B cell (primary cell): Measurements from ENCODE around the gene RPS4Y1. TPM values are rescaled to one million over a fixed set of nuclear protein-coding genes. Genes with fewer than 3 reads are reported as not detected.

Source experiments
- ATAC-seq: fragments of 200-7000 bp; cut with Tn5 transposase; one replicate; pipeline ENCODE4 v1.10.0; 2021; ENCODE audit warnings: low read depth, mild to moderate bottlenecking, moderate number of reproducible peaks, moderate library complexity
- CTCF ChIA-PET: fragments of 350-600 bp; sonication (Branson Sonifier 250); formaldehyde crosslinking; loops from one replicate; lab custom pipeline; 2021; ENCODE audit warnings: antibody characterized with exemption, inconsistent platforms; lab: Charles Lee
- POLR2A ChIA-PET: fragments of 350-600 bp; sonication (Branson Sonifier 250); formaldehyde crosslinking; loops from one replicate; lab custom pipeline; 2021; ENCODE audit warnings: antibody characterized with exemption; lab: Charles Lee
- DNase-seq: peaks from one replicate; pipeline ENCODE4 v3.0.0; 2013
- H2AFZ ChIP-seq: 2 replicates; pipeline ENCODE4 v1.6.1; 2012; ENCODE audit warnings: mild to moderate bottlenecking, low read depth, low read length; ENCODE audit not compliant: insufficient read depth, poor library complexity, severe bottlenecking
- H3K27ac ChIP-seq, 2 donors: 1 replicate in 1 of 2; 2 replicates in 1 of 2; pipeline ENCODE4 v1.5.1; 2012 to 2013; ENCODE audit warnings: low read length in 2 of 2, mild to moderate bottlenecking in 2 of 2, moderate library complexity in 1 of 2
- H3K27me3 ChIP-seq, 4 experiments: fragments of 200-600 bp in 1 of 4; sonication (generic) in 1 of 4; replicated peaks in 1 of 4; 1 replicate in 2 of 4; 2 replicates in 2 of 4; pipeline versions ENCODE4 v1.6.1 to v1.7.0; 2013 to 2016; ENCODE audit warnings: low read length in 3 of 4, mild to moderate bottlenecking in 2 of 4, mixed read lengths in 1 of 4, moderate library complexity in 1 of 4; ENCODE audit not compliant: insufficient read depth in 4 of 4, control insufficient read depth in 3 of 4; ENCODE audit errors: control extremely low read depth in 1 of 4
- H3K36me3 ChIP-seq, 2 experiments: replicated peaks in 1 of 2; 1 replicate in 1 of 2; 2 replicates in 1 of 2; pipeline versions ENCODE4 v1.6.1 to v1.7.1; 2013; ENCODE audit warnings: low read length in 1 of 2; ENCODE audit not compliant: insufficient read depth in 2 of 2, control insufficient read depth in 1 of 2; ENCODE audit errors: control extremely low read depth in 1 of 2, extremely low read depth in 1 of 2
- H3K4me1 ChIP-seq, 2 donors: fragments of 200-600 bp in 1 of 2; sonication (generic) in 1 of 2; 1 replicate in 1 of 2; 2 replicates in 1 of 2; pipeline versions ENCODE4 v1.5.1 to v1.6.1; 2013 to 2017; ENCODE audit warnings: low read length in 2 of 2; ENCODE audit not compliant: control insufficient read depth in 2 of 2, insufficient read depth in 2 of 2
- H3K4me2 ChIP-seq: replicated peaks from 2 replicates; pipeline ENCODE3; 2012; ENCODE audit warnings: mild to moderate bottlenecking, low read depth, low read length; ENCODE audit not compliant: poor library complexity, severe bottlenecking
- H3K4me3 ChIP-seq, 5 experiments: fragments of 200-600 bp in 1 of 5; sonication (generic) in 1 of 5; 1 replicate in 3 of 5; 2 replicates in 2 of 5; pipeline versions ENCODE4 v1.5.1 to v1.7.0; 2011 to 2016; ENCODE audit warnings: low read length in 4 of 5, mild to moderate bottlenecking in 4 of 5, low read depth in 2 of 5, control low read depth in 1 of 5, moderate library complexity in 1 of 5; ENCODE audit not compliant: insufficient read depth in 1 of 5; ENCODE audit errors: control extremely low read depth in 1 of 5, extremely low read depth in 1 of 5
- H3K79me2 ChIP-seq: fragments of 200-600 bp; sonication (generic); one replicate; pipeline ENCODE4 v1.6.0; 2016; ENCODE audit warnings: low read length; ENCODE audit not compliant: control insufficient read depth, insufficient read depth
- H3K9ac ChIP-seq: fragments of 200-600 bp; sonication (generic); 2 replicates; pipeline ENCODE4 v1.6.1; 2017; ENCODE audit warnings: mild to moderate bottlenecking, low read length, moderate library complexity
- H3K9me3 ChIP-seq, 3 donors: one replicate each; pipeline versions ENCODE4 v1.6.1 to v1.7.1; 2013; ENCODE audit warnings: low read length in 2 of 3; ENCODE audit not compliant: control insufficient read depth in 2 of 3, insufficient read depth in 1 of 3; ENCODE audit errors: control extremely low read depth in 1 of 3
- H4K20me1 ChIP-seq: 2 replicates; pipeline ENCODE4 v1.6.0; 2012; ENCODE audit warnings: mild to moderate bottlenecking, low read length; ENCODE audit not compliant: insufficient read depth, control insufficient read depth, poor library complexity, severe bottlenecking
- H3K27ac Mint-ChIP-seq: one replicate; pipeline ENCODE4 v1.8.0; 2021; ENCODE audit warnings: mixed read lengths
- H3K27me3 Mint-ChIP-seq: one replicate; pipeline ENCODE4 v1.8.0; 2021; ENCODE audit warnings: mixed read lengths
- H3K4me1 Mint-ChIP-seq: one replicate; pipeline ENCODE4 v1.8.0; 2021; ENCODE audit warnings: mixed read lengths
- H3K4me3 Mint-ChIP-seq: one replicate; pipeline ENCODE4 v1.8.0; 2021; ENCODE audit warnings: mixed read lengths
- H3K9me3 Mint-ChIP-seq: one replicate; pipeline ENCODE4 v1.8.0; 2022; ENCODE audit warnings: mixed read lengths; ENCODE audit not compliant: insufficient read depth
- CTCF ChIP-seq: fragments of 200-600 bp; IDR thresholded peaks from one replicate; pipeline ENCODE4 v1.8.0; 2022; ENCODE audit warnings: antibody characterized with exemption, mild to moderate bottlenecking
- EZH2 ChIP-seq: IDR thresholded peaks from 2 replicates; pipeline ENCODE4 v1.6.1; 2012; ENCODE audit warnings: borderline replicate concordance, low read depth, mild to moderate bottlenecking, moderate library complexity, low read length; ENCODE audit not compliant: insufficient read depth, poor library complexity, severe bottlenecking
- WGBS: methylation state at CpG from one replicate; pipeline ENCODE4 v1.1.5; 2013; ENCODE audit warnings: missing lambda C conversion rate; ENCODE audit not compliant: insufficient coverage; 5-methylcytosine and 5-hydroxymethylcytosine counted together
- intact Hi-C: fragments of 100-400 bp; cut with micrococcal nuclease; formaldehyde crosslinking; loops from one replicate; pipeline ENCODE4 v1.10.0; 2022
- polyA plus RNA-seq: library from polyadenylated mRNA; depleted of rRNA; stranded (reverse); fragments of >200 nt; gene quantifications from 2 replicates; pipeline ENCODE4 v1.2.3, GENCODE V29; 2012
- total RNA-seq, 2 donors: library from RNA; stranded (reverse); fragments of 120-200 nt in 1 of 2; gene quantifications; 1 replicate in 1 of 2; 2 replicates in 1 of 2; pipeline versions ENCODE4 v1.2.3 to v1.2.4, GENCODE V29; 2013 to 2022

The RPS4Y1 gene
- total and polyA plus RNA-seq, 2 donors (not counting 1 experiment from before 2014, with no cell fraction given) = 304 TPM; not detected in 1

GRCh38 chrY:2837078-2837477 is 4.3 kb upstream of the RPS4Y1 start:
- H3K4me3 ChIP-seq = no peak overlapping the region
- peaks cover 11% of the 10 kb centered on the region for H3K4me1 Mint-ChIP-seq
- no peaks in the 10 kb centered on the region for H3K36me3 ChIP-seq
- H3K27me3 Mint-ChIP-seq = peaks cover 22% of the 10 kb centered on the region
- H3K4me2 ChIP-seq = no peak overlapping the region
- intact Hi-C loops = no loop called here
- ATAC-seq = no peak
- no peak overlapping the region for H3K4me3 Mint-ChIP-seq
- H3K9me3 Mint-ChIP-seq = no peaks in the 10 kb centered on the region
- no peak overlapping the region for H3K27ac Mint-ChIP-seq
- ChIA-PET CTCF (no interaction called here), POLR2A (no interaction called here)
- TF ChIP-seq CTCF = no peak
- peaks cover 0 to 8% (median 0%) of the 10 kb centered on the region in 3 donors for H3K9me3 ChIP-seq
- no peaks in the 10 kb centered on the region for H3K79me2 ChIP-seq
- H3K27ac ChIP-seq = no peak overlapping the region
- no CpG with 5 or more reads among the region's 2 CpGs for WGBS
- H3K9ac ChIP-seq = no peak overlapping the region
- H2AFZ ChIP-seq = no peak overlapping the region
- no peaks in the 10 kb centered on the region for H4K20me1 ChIP-seq
- peaks cover 0 to 3% (median 0%) of the 10 kb centered on the region in 4 experiments for H3K27me3 ChIP-seq
- DNase-seq = no peak
- peaks cover 0 to 9% of the 10 kb centered on the region in 2 donors for H3K4me1 ChIP-seq

DNA sequence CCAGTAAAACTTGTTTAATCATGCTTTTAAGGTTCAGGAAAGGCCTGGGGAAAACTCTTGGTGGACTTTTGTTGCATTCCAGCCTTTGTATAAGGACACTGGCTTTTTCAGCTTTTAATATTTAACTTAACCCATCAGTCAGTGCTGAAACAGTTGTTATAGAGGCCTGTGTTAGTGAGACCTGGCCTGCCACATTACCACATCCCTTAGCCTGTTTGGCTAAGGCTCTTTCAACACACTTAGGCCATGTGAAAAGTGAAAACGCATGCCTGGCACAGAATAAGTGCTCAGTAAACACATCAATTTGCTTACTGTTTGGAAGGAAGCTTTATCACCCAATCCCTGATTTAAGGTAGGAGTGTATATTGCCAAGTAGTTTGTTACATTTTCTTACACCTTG is 3.5 kb upstream of the RPS4Y1 start:
- intact Hi-C loops = no loop called here
- Histone ChIP-seq H3K9me3 (peaks cover 0 to 8% (median 0%) of the 10 kb centered on the region in 3 donors), H3K36me3 (peaks cover 0 to 5% of the 10 kb centered on the region in 2 experiments), H3K4me1 (peaks cover 0 to 16% of the 10 kb centered on the region in 2 donors), H3K9ac (no peak overlapping the region), H3K27me3 (peaks cover 0 to 3% (median 0%) of the 10 kb centered on the region in 4 experiments), H2AFZ (no peak overlapping the region), H3K4me3 (no peak overlapping the region), H3K79me2 (no peaks in the 10 kb centered on the region), H3K27ac (no peak overlapping the region), H4K20me1 (no peaks in the 10 kb centered on the region), H3K4me2 (no peak overlapping the region)
- POLR2A ChIA-PET = no interaction called here
- H3K4me1 Mint-ChIP-seq = peaks cover 15% of the 10 kb centered on the region
- H3K9me3 Mint-ChIP-seq = no peaks in the 10 kb centered on the region
- no peak overlapping the region for H3K27ac Mint-ChIP-seq
- no peak overlapping the region for H3K4me3 Mint-ChIP-seq
- ATAC-seq (no peak), DNase-seq (no peak)
- TF ChIP-seq CTCF = no peak
- TF ChIP-seq EZH2 = no peak
- CTCF ChIA-PET = no interaction called here
- peaks cover 22% of the 10 kb centered on the region for H3K27me3 Mint-ChIP-seq
- no CpG with 5 or more reads among the region's 1 CpG for WGBS
